GM12892 (cell line): ENCODE results near the gene CUL3.

Source experiments
- POLR2A ChIP-seq: IDR thresholded peaks from 2 replicates; pipeline ENCODE4 v1.6.1; 2011; ENCODE audit warnings: low read depth, low read length, control low read depth
- TAF1 ChIP-seq: IDR thresholded peaks from 2 replicates; pipeline ENCODE4 v1.6.1; 2011; ENCODE audit warnings: low read depth, mild to moderate bottlenecking, control low read depth, low read length, borderline replicate concordance

GRCh38 chr2:224520064-224520463 lies 65.1 kb downstream of the CUL3 start:
- no peak for TF ChIP-seq POLR2A
- TF ChIP-seq TAF1: no peak
